WERI-Rb-1 (cell line): Measurements from ENCODE around the gene GNAI2.

Experiments
- DNase-seq: peaks from one replicate; pipeline ENCODE4 v3.0.0-alpha.2; 2020
- H3K27ac ChIP-seq: fragments of 250-450 bp; sonication (Bioruptor Pico); 2 replicates; pipeline ENCODE4 v1.5.1; 2020; ENCODE audit warnings: mild to moderate bottlenecking, moderate library complexity
- H3K27me3 ChIP-seq: fragments of 250-450 bp; sonication (Bioruptor Pico); 2 replicates; pipeline ENCODE4 v1.5.1; 2021; ENCODE audit warnings: mild to moderate bottlenecking, low read depth, moderate library complexity; ENCODE audit not compliant: insufficient read depth, severe bottlenecking
- H3K36me3 ChIP-seq: fragments of 250-450 bp; sonication (Bioruptor Pico); 2 replicates; pipeline ENCODE4 v1.5.1; 2020; ENCODE audit warnings: mild to moderate bottlenecking, moderate library complexity
- H3K4me3 ChIP-seq: 2 replicates; pipeline ENCODE4 v1.5.1; 2011; ENCODE audit warnings: low read depth, mild to moderate bottlenecking, control low read depth, low read length
- H3K9me3 ChIP-seq: fragments of 250-450 bp; sonication (Bioruptor Pico); 2 replicates; pipeline ENCODE4 v1.5.1; 2021; ENCODE audit warnings: mild to moderate bottlenecking, moderate library complexity; ENCODE audit not compliant: severe bottlenecking
- TF ChIP-seq, protein P1 (sequence below): IDR thresholded peaks from 2 replicates; pipeline ENCODE4 v1.5.1; 2011; ENCODE audit warnings: low read depth, mild to moderate bottlenecking, control low read depth, inconsistent platforms, low read length

Gene GNAI2

DNA sequence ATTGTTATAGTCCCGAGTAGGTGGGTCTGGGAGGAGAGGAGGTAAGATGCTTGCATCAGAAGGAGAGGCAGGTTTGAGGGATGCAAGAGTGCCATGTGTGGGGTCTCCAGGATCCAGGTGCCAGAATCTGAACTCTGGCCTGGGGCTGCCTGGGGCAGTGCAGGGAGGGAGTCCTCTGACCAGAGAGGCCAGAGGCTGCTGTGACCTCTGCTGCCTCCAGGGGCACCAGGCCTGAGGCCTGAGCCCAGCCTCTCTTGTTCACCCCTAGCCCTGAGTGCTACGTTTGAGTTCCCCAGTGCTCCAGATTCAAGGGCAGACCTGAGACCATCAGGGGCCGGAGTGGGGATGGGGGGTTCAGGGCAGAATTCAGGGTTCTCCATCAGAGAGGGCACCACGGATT, 23.5 kb upstream of the GNAI2 start:
- peak; percentile 18 for DNase-seq

DNA sequence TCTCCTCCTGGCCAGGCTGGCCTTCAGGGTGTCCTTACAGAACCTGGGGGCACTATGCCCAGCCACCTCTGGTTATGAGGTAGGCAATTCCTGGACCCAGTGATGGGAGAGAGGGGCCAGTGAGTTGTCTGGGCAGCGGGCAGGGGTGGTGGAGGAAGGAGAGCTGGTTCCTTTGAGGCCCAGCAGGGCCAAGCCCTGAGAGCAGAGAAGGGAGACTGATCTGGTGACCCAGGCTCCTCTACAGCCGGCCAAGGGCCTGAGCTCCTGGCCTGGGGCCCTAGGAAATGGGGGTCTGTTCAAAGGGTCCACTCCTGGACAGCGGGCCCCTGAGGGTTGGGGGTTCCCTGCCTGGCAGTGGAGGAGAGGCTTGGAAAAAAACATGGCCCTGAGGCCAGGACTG, 23.0 kb upstream of the GNAI2 start:
- peak; percentile 5 for DNase-seq
- Histone ChIP-seq H3K4me3 (no peak overlapping the region), H3K27me3 (no peaks in the 10 kb centered on the region), H3K9me3 (no peaks in the 10 kb centered on the region), H3K36me3 (peaks cover 31% of the 10 kb centered on the region), H3K27ac (peak overlapping the region; percentile 87)
- TF ChIP-seq, protein P1, sequence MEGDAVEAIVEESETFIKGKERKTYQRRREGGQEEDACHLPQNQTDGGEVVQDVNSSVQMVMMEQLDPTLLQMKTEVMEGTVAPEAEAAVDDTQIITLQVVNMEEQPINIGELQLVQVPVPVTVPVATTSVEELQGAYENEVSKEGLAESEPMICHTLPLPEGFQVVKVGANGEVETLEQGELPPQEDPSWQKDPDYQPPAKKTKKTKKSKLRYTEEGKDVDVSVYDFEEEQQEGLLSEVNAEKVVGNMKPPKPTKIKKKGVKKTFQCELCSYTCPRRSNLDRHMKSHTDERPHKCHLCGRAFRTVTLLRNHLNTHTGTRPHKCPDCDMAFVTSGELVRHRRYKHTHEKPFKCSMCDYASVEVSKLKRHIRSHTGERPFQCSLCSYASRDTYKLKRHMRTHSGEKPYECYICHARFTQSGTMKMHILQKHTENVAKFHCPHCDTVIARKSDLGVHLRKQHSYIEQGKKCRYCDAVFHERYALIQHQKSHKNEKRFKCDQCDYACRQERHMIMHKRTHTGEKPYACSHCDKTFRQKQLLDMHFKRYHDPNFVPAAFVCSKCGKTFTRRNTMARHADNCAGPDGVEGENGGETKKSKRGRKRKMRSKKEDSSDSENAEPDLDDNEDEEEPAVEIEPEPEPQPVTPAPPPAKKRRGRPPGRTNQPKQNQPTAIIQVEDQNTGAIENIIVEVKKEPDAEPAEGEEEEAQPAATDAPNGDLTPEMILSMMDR = no peak

More for the DNA sequence above, 23.5 kb upstream of the GNAI2 start:
- peaks cover 27% of the 10 kb centered on the region for H3K36me3 ChIP-seq
- no peak overlapping the region for H3K4me3 ChIP-seq
- TF ChIP-seq, protein P1 = peak; percentile 58
- H3K27ac ChIP-seq = peak overlapping the region; percentile 87
- no peaks in the 10 kb centered on the region for H3K9me3 ChIP-seq
- H3K27me3 ChIP-seq = no peaks in the 10 kb centered on the region

DNA sequence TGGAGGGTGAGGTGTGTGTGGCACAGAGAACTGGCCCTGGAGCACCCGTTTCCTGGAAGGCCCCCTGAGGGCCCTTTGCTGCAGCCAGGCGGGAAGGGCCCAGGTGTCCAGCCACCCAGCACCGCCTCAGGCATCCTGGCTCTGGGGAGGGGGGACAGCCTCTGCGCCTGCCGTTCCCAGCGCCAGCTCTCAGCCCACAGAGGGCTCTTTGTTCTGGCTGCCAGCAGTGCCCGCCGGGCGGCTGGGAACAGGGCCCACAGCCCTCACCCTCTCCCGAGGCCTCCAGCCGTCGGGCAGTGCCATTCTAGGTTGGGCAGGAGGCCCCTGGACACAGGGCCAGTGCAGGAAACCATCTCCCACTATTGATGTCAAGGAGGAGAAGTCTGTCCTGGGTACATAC, 22.6 kb upstream of the GNAI2 start:
- Histone ChIP-seq H3K27me3 (no peaks in the 10 kb centered on the region), H3K27ac (peak overlapping the region; percentile 87), H3K4me3 (no peak overlapping the region), H3K9me3 (no peaks in the 10 kb centered on the region), H3K36me3 (peaks cover 33% of the 10 kb centered on the region)
- DNase-seq = peak; percentile 6
- TF ChIP-seq, protein P1 = no peak

DNA sequence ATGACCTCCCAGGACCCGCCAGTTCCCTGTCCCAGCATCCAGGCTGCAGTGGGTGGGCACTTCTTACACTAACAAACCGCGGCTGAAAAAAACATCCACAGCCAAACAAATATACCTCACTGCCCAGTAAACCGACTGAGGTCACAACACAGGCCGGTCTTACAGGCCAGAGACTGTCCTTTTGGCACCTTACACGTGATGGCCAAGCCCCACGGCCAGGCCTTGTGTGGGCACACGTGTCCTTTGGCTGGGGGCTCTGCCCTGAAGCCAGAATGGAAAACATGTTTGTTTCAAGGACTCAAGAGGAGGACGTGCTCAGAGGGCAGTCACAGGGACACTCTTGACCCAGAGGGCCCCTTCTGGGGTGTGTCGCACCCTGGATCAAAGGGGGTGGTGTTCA, 21.2 kb upstream of the GNAI2 start:
- H3K36me3 ChIP-seq = peaks cover 46% of the 10 kb centered on the region
- H3K4me3 ChIP-seq = no peak overlapping the region
- H3K27ac ChIP-seq = no peak overlapping the region
- H3K27me3 ChIP-seq = no peaks in the 10 kb centered on the region
- TF ChIP-seq, protein P1 = no peak
- no peaks in the 10 kb centered on the region for H3K9me3 ChIP-seq
- DNase-seq = no peak

DNA sequence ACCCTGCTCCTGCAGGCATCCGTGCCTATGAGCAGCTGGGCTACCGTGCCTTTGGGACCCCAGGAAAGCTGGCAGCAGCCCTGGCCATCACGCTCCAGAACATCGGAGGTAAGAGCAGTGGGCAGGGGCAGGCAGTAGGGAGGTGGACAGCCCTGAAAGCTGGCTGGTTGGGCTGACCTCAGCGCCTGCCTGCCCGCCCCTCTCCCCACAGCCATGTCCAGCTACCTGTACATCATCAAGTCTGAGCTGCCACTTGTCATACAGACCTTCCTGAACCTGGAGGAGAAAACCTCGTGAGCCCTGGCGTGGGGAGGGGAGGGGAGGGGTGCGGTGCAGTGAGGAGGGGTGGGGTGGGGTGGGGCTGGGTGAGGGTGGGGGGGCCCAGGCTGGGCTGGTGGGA, 20.5 kb upstream of the GNAI2 start:
- Histone ChIP-seq H3K9me3 (no peaks in the 10 kb centered on the region), H3K27ac (peak overlapping the region; percentile 10; the same call in 1 of the 2 replicates), H3K27me3 (no peaks in the 10 kb centered on the region), H3K4me3 (no peak overlapping the region), H3K36me3 (peaks cover 46% of the 10 kb centered on the region)
- TF ChIP-seq, protein P1 = no peak
- DNase-seq = no peak

DNA sequence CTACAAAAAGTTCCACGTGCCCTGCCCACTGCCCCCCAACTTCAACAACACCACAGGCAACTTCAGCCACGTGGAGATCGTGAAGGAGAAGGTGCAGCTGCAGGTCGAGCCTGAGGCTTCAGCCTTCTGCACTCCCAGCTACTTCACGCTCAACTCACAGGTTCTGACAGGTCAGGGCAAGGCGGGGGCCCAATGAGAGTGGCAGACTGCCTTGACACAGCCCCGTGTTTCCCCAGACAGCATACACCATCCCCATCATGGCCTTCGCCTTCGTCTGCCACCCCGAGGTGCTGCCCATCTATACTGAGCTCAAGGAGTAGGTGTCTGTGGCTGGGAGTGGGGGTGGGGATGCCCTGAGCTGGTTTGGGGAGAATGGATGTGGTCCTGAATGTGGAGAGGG, 18.3 kb upstream of the GNAI2 start:
- no peak overlapping the region for H3K27ac ChIP-seq
- H3K36me3 ChIP-seq = peaks cover 46% of the 10 kb centered on the region
- H3K9me3 ChIP-seq = no peaks in the 10 kb centered on the region
- DNase-seq = no peak
- no peaks in the 10 kb centered on the region for H3K27me3 ChIP-seq
- no peak overlapping the region for H3K4me3 ChIP-seq
- TF ChIP-seq, protein P1 = no peak
